Glutamatergic neuron (in vitro differentiated cells): ENCODE data around the gene TMEM256. TPM values are rescaled to one million over a fixed set of nuclear protein-coding genes. Genes with fewer than 3 reads are reported as not detected.

ENCODE experiments used
- DNase-seq: peaks from one replicate; pipeline ENCODE4 v3.0.0; 2022
- H3K27ac Mint-ChIP-seq: one replicate; pipeline ENCODE4 v1.8.0; 2020; ENCODE audit warnings: mild to moderate bottlenecking, mixed read lengths, inconsistent platforms; ENCODE audit not compliant: unreplicated experiment
- H3K27me3 Mint-ChIP-seq: one replicate; pipeline ENCODE4 v1.8.0; 2020; ENCODE audit warnings: mild to moderate bottlenecking, moderate library complexity, mixed read lengths, inconsistent platforms; ENCODE audit not compliant: unreplicated experiment
- H3K36me3 Mint-ChIP-seq: one replicate; pipeline ENCODE4 v1.8.0; 2020; ENCODE audit warnings: mild to moderate bottlenecking, mixed read lengths, inconsistent platforms; ENCODE audit not compliant: unreplicated experiment
- H3K4me1 Mint-ChIP-seq: one replicate; pipeline ENCODE4 v1.8.0; 2020; ENCODE audit warnings: mild to moderate bottlenecking, low read depth, mixed read lengths, inconsistent platforms; ENCODE audit not compliant: unreplicated experiment
- H3K4me3 Mint-ChIP-seq: one replicate; pipeline ENCODE4 v1.8.0; 2020; ENCODE audit warnings: mild to moderate bottlenecking, mixed read lengths, inconsistent platforms; ENCODE audit not compliant: unreplicated experiment
- H3K9me3 Mint-ChIP-seq: one replicate; pipeline ENCODE4 v1.8.0; 2020; ENCODE audit warnings: mild to moderate bottlenecking, moderate library complexity, mixed read lengths, inconsistent platforms; ENCODE audit not compliant: unreplicated experiment
- total RNA-seq: library from RNA; stranded (reverse); fragmentation: NEBNext Ultra II Directional; extraction: Animal tissue kit (Norgen Biotek cat#: 25700); gene quantifications from one replicate; pipeline ENCODE4 v1.2.1, GENCODE V29; 2021; ENCODE audit not compliant: unreplicated experiment
- TF ChIP-seq, protein P1 (sequence below): fragments of 200-600 bp; sonication (generic); IDR thresholded peaks from one replicate; pipeline ENCODE4 v1.5.0; 2021; ENCODE audit not compliant: partially characterized antibody, unreplicated experiment

The TMEM256 gene
- total RNA-seq, 1 donor from 2014 or later: 51.6 TPM

GRCh38 chr17:7404737-7405349 is 946 bp upstream of the TMEM256 start:
- Mint-ChIP-seq H3K27me3 (peaks cover 12% of the 10 kb centered on the region), H3K4me3 (peak overlapping the region; percentile 85), H3K27ac (peak overlapping the region; percentile 92), H3K9me3 (peaks cover 11% of the 10 kb centered on the region), H3K4me1 (peaks cover 16% of the 10 kb centered on the region), H3K36me3 (peaks cover 10% of the 10 kb centered on the region)
- TF ChIP-seq, protein P1, sequence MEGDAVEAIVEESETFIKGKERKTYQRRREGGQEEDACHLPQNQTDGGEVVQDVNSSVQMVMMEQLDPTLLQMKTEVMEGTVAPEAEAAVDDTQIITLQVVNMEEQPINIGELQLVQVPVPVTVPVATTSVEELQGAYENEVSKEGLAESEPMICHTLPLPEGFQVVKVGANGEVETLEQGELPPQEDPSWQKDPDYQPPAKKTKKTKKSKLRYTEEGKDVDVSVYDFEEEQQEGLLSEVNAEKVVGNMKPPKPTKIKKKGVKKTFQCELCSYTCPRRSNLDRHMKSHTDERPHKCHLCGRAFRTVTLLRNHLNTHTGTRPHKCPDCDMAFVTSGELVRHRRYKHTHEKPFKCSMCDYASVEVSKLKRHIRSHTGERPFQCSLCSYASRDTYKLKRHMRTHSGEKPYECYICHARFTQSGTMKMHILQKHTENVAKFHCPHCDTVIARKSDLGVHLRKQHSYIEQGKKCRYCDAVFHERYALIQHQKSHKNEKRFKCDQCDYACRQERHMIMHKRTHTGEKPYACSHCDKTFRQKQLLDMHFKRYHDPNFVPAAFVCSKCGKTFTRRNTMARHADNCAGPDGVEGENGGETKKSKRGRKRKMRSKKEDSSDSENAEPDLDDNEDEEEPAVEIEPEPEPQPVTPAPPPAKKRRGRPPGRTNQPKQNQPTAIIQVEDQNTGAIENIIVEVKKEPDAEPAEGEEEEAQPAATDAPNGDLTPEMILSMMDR: peak; percentile 13
- DNase-seq: peak; percentile 75

DNA sequence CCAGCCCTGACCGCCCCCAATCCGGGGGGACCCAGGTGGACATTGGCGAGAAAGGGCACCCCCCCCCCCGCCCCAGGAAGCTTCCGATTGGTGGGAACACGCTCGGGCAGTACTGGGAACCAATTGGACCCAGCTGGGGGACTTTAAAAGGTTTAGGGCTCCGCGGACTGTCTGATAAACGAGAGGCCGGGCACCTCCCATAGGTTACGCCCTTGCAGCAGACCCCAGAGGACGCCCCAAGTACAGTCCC is 245 bp downstream of the TMEM256 start:
- no peak for DNase-seq
- H3K9me3 Mint-ChIP-seq: peaks cover 10% of the 10 kb centered on the region
- H3K36me3 Mint-ChIP-seq: no peaks in the 10 kb centered on the region
- H3K4me3 Mint-ChIP-seq: peak overlapping the region; percentile 85
- peaks cover 7% of the 10 kb centered on the region for H3K27me3 Mint-ChIP-seq
- TF ChIP-seq, protein P1: no peak
- H3K27ac Mint-ChIP-seq: peak overlapping the region; percentile 92
- peaks cover 10% of the 10 kb centered on the region for H3K4me1 Mint-ChIP-seq

GRCh38 chr17:7403043-7403726 is 712 bp downstream of the TMEM256 start:
- H3K4me1 Mint-ChIP-seq: peaks cover 10% of the 10 kb centered on the region
- no peaks in the 10 kb centered on the region for H3K36me3 Mint-ChIP-seq
- DNase-seq: peak; percentile 85
- H3K27ac Mint-ChIP-seq: peak overlapping the region; percentile 92
- H3K9me3 Mint-ChIP-seq: peaks cover 10% of the 10 kb centered on the region
- peak overlapping the region; percentile 85 for H3K4me3 Mint-ChIP-seq
- H3K27me3 Mint-ChIP-seq: peaks cover 7% of the 10 kb centered on the region
- TF ChIP-seq, protein P1: no peak

DNA sequence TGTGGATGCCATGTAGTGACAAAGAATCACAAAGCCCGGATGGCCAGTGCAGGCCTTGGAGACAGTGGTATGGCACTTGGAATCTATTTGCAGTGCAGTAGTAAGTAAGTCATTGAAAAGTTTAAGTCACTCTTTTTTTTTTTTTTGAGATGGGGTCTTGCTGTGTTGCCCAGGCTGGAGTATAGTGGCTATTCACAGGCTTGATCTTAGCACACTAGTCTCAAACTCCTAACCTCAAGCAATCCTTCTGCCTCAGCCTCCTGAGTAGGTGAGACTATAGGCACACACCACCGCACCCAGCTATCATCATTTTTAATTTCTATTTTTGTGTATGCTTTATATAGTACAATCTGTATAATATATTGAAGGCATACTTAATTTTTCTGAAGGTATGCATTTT is 5.3 kb downstream of the TMEM256 start:
- H3K4me1 Mint-ChIP-seq: peaks cover 3% of the 10 kb centered on the region
- no peak overlapping the region for H3K4me3 Mint-ChIP-seq
- no peak for DNase-seq
- TF ChIP-seq, protein P1: no peak
- peaks cover 11% of the 10 kb centered on the region for H3K9me3 Mint-ChIP-seq
- peaks cover 4% of the 10 kb centered on the region for H3K27me3 Mint-ChIP-seq
- no peak overlapping the region for H3K27ac Mint-ChIP-seq
- H3K36me3 Mint-ChIP-seq: no peaks in the 10 kb centered on the region

GRCh38 chr17:7396147-7396546 is 7.8 kb downstream of the TMEM256 start:
- peak overlapping the region; percentile 39 for H3K27ac Mint-ChIP-seq
- no peaks in the 10 kb centered on the region for H3K36me3 Mint-ChIP-seq
- TF ChIP-seq, protein P1: no peak
- H3K4me1 Mint-ChIP-seq: peaks cover 6% of the 10 kb centered on the region
- no peak for DNase-seq
- H3K9me3 Mint-ChIP-seq: peaks cover 11% of the 10 kb centered on the region
- H3K27me3 Mint-ChIP-seq: peaks cover 12% of the 10 kb centered on the region
- H3K4me3 Mint-ChIP-seq: no peak overlapping the region
